Thoracic aorta (tissue), 2 donors: Measurements from ENCODE around the gene PLEKHO1. TPM values are rescaled to one million over a fixed set of nuclear protein-coding genes. Genes with fewer than 3 reads are reported as not detected.

Experiments
- ATAC-seq: fragments of 150-250 bp; one replicate; pipeline ENCODE4 v1.8.0; 2017; ENCODE audit warnings: low read depth; ENCODE audit not compliant: insufficient number of reproducible peaks, low FRiP score
- DNase-seq: peaks from one replicate; pipeline ENCODE4 v3.0.0-alpha.2; 2020; ENCODE audit warnings: low spot score
- H3K27ac ChIP-seq, 2 donors: fragments of 200-600 bp; sonication (generic); 1 replicate in 1 of 2; 2 replicates in 1 of 2; pipeline ENCODE4 v1.5.1; 2016; ENCODE audit warnings: mild to moderate bottlenecking in 2 of 2, moderate library complexity in 2 of 2
- H3K27me3 ChIP-seq: fragments of 200-600 bp; sonication (generic); replicated peaks from 2 replicates; pipeline ENCODE4 v1.6.0; 2016; ENCODE audit warnings: mild to moderate bottlenecking; ENCODE audit not compliant: insufficient read depth
- H3K36me3 ChIP-seq: fragments of 200-600 bp; sonication (generic); one replicate; pipeline ENCODE4 v1.5.1; 2016
- H3K4me1 ChIP-seq, 2 donors: fragments of 200-600 bp; sonication (generic); 1 replicate in 1 of 2; 2 replicates in 1 of 2; pipeline versions ENCODE4 v1.5.1 to v1.6.0; 2016; ENCODE audit warnings: low read depth in 2 of 2, mild to moderate bottlenecking in 1 of 2; ENCODE audit not compliant: control insufficient read depth in 1 of 2
- H3K4me3 ChIP-seq: fragments of 200-600 bp; sonication (generic); 2 replicates; pipeline ENCODE4 v1.5.1; 2016; ENCODE audit warnings: mild to moderate bottlenecking
- H3K9me3 ChIP-seq: fragments of 200-600 bp; sonication (generic); 2 replicates; pipeline ENCODE4 v1.5.1; 2016
- CTCF ChIP-seq: fragments of 200-600 bp; sonication (generic); IDR thresholded peaks from one replicate; pipeline ENCODE4 v1.5.1; 2019; ENCODE audit warnings: antibody characterized with exemption
- total RNA-seq, 2 donors: library from RNA; depleted of rRNA; stranded (reverse); fragments of >200 nt; gene quantifications; one replicate each; pipeline versions ENCODE4 v1.1.0 to v1.2.3, GENCODE V29; 2016

The PLEKHO1 gene
- total RNA-seq, 2 donors from 2014 or later: 106 to 125 TPM

GRCh38 chr1:150111670-150112069 lies 38.0 kb upstream of the PLEKHO1 start:
- no peak for DNase-seq
- Histone ChIP-seq H3K4me3 (peak overlapping the region; percentile 39), H3K4me1 (peaks cover 0 to 5% of the 10 kb centered on the region in 2 donors), H3K36me3 (no peaks in the 10 kb centered on the region), H3K27ac (peak overlapping the region; percentile 56 to 70), H3K9me3 (no peaks in the 10 kb centered on the region), H3K27me3 (no peaks in the 10 kb centered on the region)
- TF ChIP-seq CTCF: no peak
- no peak for ATAC-seq

DNA sequence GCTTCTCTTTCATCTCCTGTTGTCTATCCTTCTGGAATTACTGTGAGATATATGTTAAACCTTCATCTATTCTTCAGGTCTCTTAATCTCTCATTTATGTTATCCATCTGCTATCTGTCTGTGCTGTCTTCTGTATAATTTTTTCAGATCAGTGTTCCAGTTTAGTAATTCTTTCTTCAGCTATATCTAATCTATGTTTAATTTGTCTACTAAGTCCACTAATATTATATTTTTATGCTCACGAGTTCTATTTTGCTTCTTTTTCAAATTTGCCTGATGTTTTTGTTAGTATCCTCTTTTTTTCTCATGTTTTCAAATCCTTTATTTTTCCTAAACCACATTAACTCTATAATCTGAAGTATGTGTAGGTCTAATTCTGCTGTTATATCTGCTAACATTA lies 34.6 kb upstream of the PLEKHO1 start:
- H3K4me1 ChIP-seq: peaks cover 0 to 5% of the 10 kb centered on the region in 2 donors
- no peaks in the 10 kb centered on the region for H3K27me3 ChIP-seq
- no peak for DNase-seq
- H3K9me3 ChIP-seq: no peaks in the 10 kb centered on the region
- no peak overlapping the region for H3K27ac ChIP-seq
- H3K4me3 ChIP-seq: no peak overlapping the region
- H3K36me3 ChIP-seq: peaks cover 4% of the 10 kb centered on the region
- TF ChIP-seq CTCF: no peak
- no peak for ATAC-seq

- no peaks in the 10 kb centered on the region for H3K4me1 ChIP-seq
- peaks cover 4% of the 10 kb centered on the region for H3K36me3 ChIP-seq
- no peaks in the 10 kb centered on the region for H3K27me3 ChIP-seq
- DNase-seq (no peak), ATAC-seq (no peak)
- no peak for TF ChIP-seq CTCF
- no peaks in the 10 kb centered on the region for H3K9me3 ChIP-seq
- no peak overlapping the region for H3K4me3 ChIP-seq
- H3K27ac ChIP-seq: no peak overlapping the region
These were observed 31.0 kb upstream of the PLEKHO1 start for GRCh38 chr1:150118716-150119115.

GRCh38 chr1:150121236-150121862 lies 28.4 kb upstream of the PLEKHO1 start:
- no peak overlapping the region for H3K4me3 ChIP-seq
- H3K27ac ChIP-seq: no peak overlapping the region
- H3K27me3 ChIP-seq: no peaks in the 10 kb centered on the region
- H3K36me3 ChIP-seq: peaks cover 4% of the 10 kb centered on the region
- DNase-seq (no peak), ATAC-seq (no peak)
- no peak for TF ChIP-seq CTCF
- no peaks in the 10 kb centered on the region for H3K9me3 ChIP-seq
- no peaks in the 10 kb centered on the region for H3K4me1 ChIP-seq

DNA sequence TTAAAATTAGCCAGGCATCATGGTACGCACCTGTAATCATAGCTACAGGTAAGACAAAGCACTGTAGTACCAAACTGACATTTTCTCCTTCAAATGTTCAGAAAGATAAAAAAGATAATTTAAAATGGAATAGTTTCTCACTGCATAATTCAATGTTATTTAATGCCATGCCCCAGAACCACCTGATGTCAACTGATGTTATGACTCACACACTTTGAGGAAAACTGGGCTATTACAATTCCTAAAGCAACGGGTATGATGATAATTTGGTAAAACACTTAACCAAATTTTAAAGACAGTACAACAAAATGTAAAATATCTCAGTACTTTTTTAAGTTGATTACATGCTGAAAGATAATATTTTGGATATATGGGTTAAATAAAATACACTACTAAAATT lies 22.9 kb upstream of the PLEKHO1 start:
- no peak for TF ChIP-seq CTCF
- no peak overlapping the region for H3K4me3 ChIP-seq
- ATAC-seq: no peak
- no peak for DNase-seq
- H3K36me3 ChIP-seq: no peaks in the 10 kb centered on the region
- H3K27me3 ChIP-seq: no peaks in the 10 kb centered on the region
- no peaks in the 10 kb centered on the region for H3K9me3 ChIP-seq
- no peak overlapping the region for H3K27ac ChIP-seq
- no peaks in the 10 kb centered on the region for H3K4me1 ChIP-seq
